GM18505 (cell line): ENCODE measurements around the gene TWF2.
A peak's percentile ranks its signal among the peaks of the same experiment; 100 is the strongest.

Source experiments
- ATAC-seq: cut with Tn5 transposase; IDR thresholded peaks from one replicate; pipeline ENCODE4 v1.9.1; 2021; ENCODE audit not compliant: unreplicated experiment
- POLR2A ChIP-seq: IDR thresholded peaks from 4 replicates; pipeline ENCODE4 v1.6.1; 2011; ENCODE audit warnings: borderline replicate concordance; ENCODE audit not compliant: insufficient read depth, insufficient read length; ENCODE audit errors: extremely low read depth

The TWF2 gene

GRCh38 chr3:52250122-52250521 is 11.2 kb upstream of the TWF2 start:
- no peak for ATAC-seq
- no peak for TF ChIP-seq POLR2A

DNA sequence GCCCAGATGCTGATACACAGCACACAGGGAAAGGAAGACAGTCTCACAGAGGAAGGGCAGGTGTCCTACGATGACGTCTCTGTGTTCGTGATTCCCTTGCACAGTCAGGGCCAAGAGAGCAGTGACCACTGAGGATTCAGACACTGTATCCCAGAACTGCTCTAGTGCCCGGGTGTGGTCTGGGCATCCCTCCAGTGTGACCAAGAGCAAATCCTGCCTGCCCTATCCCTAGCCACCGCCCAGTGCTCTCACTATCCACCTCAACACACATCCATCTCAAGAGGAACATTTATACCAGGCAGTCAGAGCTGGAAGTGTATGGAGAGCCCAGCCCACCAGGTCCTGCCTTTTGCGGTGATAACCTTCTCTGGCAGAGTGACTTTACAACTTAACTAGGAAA is 10.7 kb upstream of the TWF2 start:
- no peak for ATAC-seq
- no peak for TF ChIP-seq POLR2A

- TF ChIP-seq POLR2A, result no peak
- no peak for ATAC-seq
Measured at GRCh38 chr3:52248816-52249547, 10.0 kb upstream of the TWF2 start.

DNA sequence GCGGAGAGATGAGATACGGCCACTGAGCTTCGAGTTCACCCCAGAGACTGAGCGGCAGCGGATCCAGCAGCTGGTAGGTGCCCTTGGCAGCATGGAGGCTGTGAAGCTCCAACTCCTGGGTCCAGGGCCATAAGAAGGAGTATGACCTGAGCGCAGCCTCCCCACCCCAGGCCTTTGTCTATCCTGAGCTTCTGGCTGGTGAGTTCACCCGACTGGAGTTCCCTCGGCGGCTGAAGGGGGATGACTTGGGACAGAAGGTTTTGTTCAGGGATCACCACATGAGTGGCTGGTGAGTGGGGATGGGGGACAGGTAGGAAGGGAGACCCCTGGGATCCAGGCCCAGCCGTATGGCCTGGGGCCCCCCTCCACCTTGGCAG is 9.2 kb upstream of the TWF2 start:
- ATAC-seq, result no peak
- TF ChIP-seq POLR2A, result no peak

GRCh38 chr3:52247409-52248164 is 8.6 kb upstream of the TWF2 start:
- no peak for TF ChIP-seq POLR2A
- ATAC-seq, result no peak

GRCh38 chr3:52246728-52247408 is 7.9 kb upstream of the TWF2 start:
- no peak for TF ChIP-seq POLR2A
- no peak for ATAC-seq

DNA sequence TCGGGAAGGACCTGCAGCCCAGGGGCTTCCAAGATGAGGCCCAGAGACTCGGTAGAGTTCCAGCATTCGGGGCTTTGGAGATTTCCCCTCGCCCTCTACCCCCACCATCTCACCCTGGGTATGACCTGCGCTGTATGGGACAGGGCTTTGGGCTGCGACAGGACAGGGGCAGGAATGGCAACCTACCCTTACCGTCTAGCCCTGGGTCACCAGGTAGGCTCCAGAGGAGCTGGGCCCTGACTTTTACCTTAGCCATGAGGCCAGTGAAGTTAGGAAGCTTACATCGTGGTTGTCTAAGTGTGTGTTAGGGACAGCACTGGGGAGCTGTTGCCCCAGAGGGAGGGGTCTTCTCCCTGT is 7.3 kb upstream of the TWF2 start:
- ATAC-seq, result no peak
- TF ChIP-seq POLR2A, result no peak

DNA sequence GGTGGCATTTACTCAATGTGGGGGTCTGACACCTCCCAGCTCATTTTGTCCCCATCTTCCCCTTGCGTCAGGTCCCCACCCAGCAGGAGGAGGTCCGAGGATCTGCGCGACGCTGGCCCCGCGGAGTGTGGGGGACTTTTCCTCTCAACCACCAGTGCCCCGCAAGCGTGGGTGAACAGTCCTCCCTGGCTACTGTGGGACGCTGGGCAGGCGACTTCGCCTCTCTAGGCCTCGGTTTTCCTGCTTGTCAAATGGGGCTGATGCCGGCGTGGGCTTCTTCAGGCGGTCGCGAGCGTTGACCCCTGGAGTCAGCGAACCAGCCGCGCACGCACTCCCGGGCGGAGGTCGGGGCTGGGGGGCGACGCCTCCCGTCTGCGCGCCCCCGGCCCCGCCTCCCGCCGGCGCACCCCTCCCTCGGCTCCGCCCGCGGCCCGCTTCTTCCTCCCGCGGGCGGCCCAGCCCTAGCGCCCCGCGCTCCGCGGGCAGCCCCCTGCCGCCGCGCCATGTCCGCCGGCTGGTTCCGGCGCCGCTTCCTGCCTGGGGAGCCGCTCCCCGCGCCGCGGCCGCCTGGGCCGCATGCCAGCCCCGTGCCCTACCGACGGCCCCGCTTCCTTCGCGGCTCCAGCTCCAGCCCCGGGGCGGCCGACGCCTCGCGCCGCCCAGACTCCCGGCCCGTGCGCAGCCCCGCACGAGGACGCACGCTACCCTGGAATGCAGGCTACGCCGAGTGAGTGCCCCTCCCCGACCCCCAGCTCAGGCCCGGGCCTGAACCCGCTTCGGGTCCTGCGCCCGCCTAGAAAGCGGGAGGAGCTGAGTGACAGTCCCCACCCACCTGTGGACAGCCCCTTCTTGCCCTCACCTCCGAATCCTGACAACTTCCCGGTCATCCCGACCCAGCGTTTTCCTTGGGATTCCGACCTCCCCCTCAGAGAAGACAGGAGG is 6.6 kb upstream of the TWF2 start, which contains the start of gene PPM1M:
Gene PPM1M (plus strand): TSS at position 438 of the 942 bp plus-strand sequence. CDS start 66 bp downstream, at position 504.
- TF ChIP-seq POLR2A, result no peak
- ATAC-seq, result no peak

DNA sequence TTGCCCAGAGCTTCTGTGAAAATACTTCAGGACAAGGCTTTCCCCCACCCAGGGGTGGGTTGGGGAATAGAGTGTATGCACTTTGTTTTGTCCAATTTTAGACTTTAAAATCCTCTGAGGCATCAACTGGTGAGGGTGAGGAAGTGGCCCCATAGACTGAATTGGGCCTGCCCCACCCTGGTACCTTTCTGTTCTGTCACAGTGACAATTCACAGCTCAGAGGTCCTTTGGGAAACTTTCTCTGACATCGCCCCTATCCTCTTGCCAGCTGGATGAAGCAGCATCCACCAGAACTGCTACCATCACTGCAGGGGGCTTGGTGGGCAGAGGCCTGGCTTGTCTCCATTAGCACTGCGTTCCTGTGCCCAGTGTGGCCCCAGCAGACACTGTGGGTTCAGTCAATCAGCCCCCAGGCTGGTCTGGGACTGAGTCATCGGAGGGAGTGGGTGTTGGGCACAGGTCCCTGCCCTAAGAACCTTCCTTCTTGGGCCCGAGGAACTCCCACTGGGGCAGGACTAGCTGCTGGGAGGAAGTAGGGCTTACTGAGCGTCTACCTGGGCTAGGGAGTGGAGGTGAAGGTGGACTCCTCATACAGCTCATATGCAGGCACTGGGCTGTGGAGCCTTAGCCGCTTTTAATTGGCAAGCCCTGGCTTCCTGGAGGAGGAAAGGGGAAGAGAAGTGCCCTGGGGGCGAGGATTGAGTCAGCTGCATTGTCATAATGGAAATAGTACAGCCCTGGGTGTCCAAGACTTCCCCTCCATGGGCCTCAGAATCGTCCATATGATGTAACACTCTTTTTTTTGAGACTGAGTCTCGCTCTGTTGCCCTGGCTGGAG is 5.1 kb upstream of the TWF2 start:
- no peak for ATAC-seq
- peak; percentile 60 for TF ChIP-seq POLR2A

- ATAC-seq, result no peak
- TF ChIP-seq POLR2A, result no peak
Measured at GRCh38 chr3:52242039-52242438, 3.1 kb upstream of the TWF2 start.

DNA sequence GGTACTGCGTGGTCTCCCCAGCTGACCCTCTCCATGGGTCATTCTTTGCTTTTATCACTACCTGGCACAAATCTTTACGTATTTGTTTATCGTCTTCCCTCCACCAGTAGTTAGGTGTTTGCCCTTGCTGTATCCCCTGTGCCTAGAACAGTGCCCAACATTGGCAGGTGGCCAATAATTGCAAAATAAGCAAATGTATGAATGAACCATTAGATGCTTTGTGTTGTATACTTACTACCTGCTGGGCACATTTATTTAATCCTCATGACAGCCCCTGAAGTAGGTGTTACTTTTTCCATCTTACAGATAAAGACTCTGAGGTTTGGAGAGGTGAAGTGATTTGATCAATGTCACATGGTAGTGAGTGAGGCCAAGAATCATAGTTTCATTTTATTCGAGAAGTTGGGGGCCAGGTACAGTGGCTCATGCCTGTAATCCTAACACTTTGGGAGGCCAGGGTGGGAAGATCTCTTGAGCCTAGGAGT is 2.0 kb upstream of the TWF2 start:
- no peak for ATAC-seq
- TF ChIP-seq POLR2A, result no peak
